ENCODE results near the gene LRRTM4. TPM values are rescaled to one million over a fixed set of nuclear protein-coding genes. Genes with fewer than 3 reads are reported as not detected.

Gene LRRTM4
- total RNA-seq, 1 experiment from 2014 or later: not detected

GRCh38 chr2:77086478-77086877 lies 435.7 kb downstream of the LRRTM4 start:
- peaks cover 49% of the 10 kb centered on the region for H3K27me3 Mint-ChIP-seq (ENCODE audit: insufficient read depth, unreplicated experiment)
- ChIA-PET POLR2A (no interaction called here), CTCF (no interaction called here)
- no peaks in the 10 kb centered on the region for H3K9me3 Mint-ChIP-seq (ENCODE audit: unreplicated experiment)
- H3K36me3 Mint-ChIP-seq (ENCODE audit: insufficient read depth, unreplicated experiment): no peaks in the 10 kb centered on the region
- H3K27ac Mint-ChIP-seq (ENCODE audit: low read depth, unreplicated experiment): no peak overlapping the region
- TF ChIP-seq CTCF (IDR thresholded peaks at IDR 0.05; ENCODE audit: unreplicated experiment): no peak
- intact Hi-C loops (cut with micrococcal nuclease): no loop called here
- DNase-seq (ENCODE audit: unreplicated experiment): no peak
- H3K4me1 Mint-ChIP-seq (ENCODE audit: insufficient read depth, unreplicated experiment): no peaks in the 10 kb centered on the region
- H3K4me3 Mint-ChIP-seq (ENCODE audit: unreplicated experiment): no peak overlapping the region
- BruUV-seq (replicated peaks): no TSS peak

GRCh38 chr2:77086051-77086450 lies 436.1 kb downstream of the LRRTM4 start:
- POLR2A ChIA-PET: no interaction called here
- Mint-ChIP-seq H3K4me1 (ENCODE audit: insufficient read depth, unreplicated experiment) (no peaks in the 10 kb centered on the region), H3K9me3 (ENCODE audit: unreplicated experiment) (no peaks in the 10 kb centered on the region), H3K36me3 (ENCODE audit: insufficient read depth, unreplicated experiment) (no peaks in the 10 kb centered on the region), H3K27ac (ENCODE audit: low read depth, unreplicated experiment) (no peak overlapping the region), H3K27me3 (ENCODE audit: insufficient read depth, unreplicated experiment) (peaks cover 49% of the 10 kb centered on the region), H3K4me3 (ENCODE audit: unreplicated experiment) (no peak overlapping the region)
- TF ChIP-seq CTCF (IDR thresholded peaks at IDR 0.05; ENCODE audit: unreplicated experiment): no peak
- CTCF ChIA-PET: no interaction called here
- BruUV-seq (replicated peaks): no TSS peak
- intact Hi-C loops (cut with micrococcal nuclease): no loop called here
- DNase-seq (ENCODE audit: unreplicated experiment): no peak

GRCh38 chr2:77085561-77085960 lies 436.6 kb downstream of the LRRTM4 start:
- no peak for DNase-seq (ENCODE audit: unreplicated experiment)
- BruUV-seq (replicated peaks): no TSS peak
- no peaks in the 10 kb centered on the region for H3K36me3 Mint-ChIP-seq (ENCODE audit: insufficient read depth, unreplicated experiment)

GRCh38 chr2:77081597-77081996 lies 440.6 kb downstream of the LRRTM4 start:
- H3K4me1 Mint-ChIP-seq (ENCODE audit: insufficient read depth, unreplicated experiment): no peaks in the 10 kb centered on the region
- H3K36me3 Mint-ChIP-seq (ENCODE audit: insufficient read depth, unreplicated experiment): no peaks in the 10 kb centered on the region
- ChIA-PET POLR2A (no interaction called here), CTCF (interaction anchor here (0.6 kb wide), 1 partner anchor 87 kb away, joined by 3 read pairs; no protein-coding TSS in a partner anchor)
- H3K4me3 Mint-ChIP-seq (ENCODE audit: unreplicated experiment): no peak overlapping the region
- TF ChIP-seq CTCF (IDR thresholded peaks at IDR 0.05; ENCODE audit: unreplicated experiment): no peak
- intact Hi-C loops (cut with micrococcal nuclease): no loop called here
- BruUV-seq (replicated peaks): no TSS peak
- no peak for DNase-seq (ENCODE audit: unreplicated experiment)
- peaks cover 29% of the 10 kb centered on the region for H3K27me3 Mint-ChIP-seq (ENCODE audit: insufficient read depth, unreplicated experiment)
- no peak overlapping the region for H3K27ac Mint-ChIP-seq (ENCODE audit: low read depth, unreplicated experiment)
- no peaks in the 10 kb centered on the region for H3K9me3 Mint-ChIP-seq (ENCODE audit: unreplicated experiment)

More at GRCh38 chr2:77085561-77085960, 436.6 kb downstream of the LRRTM4 start:
- ChIA-PET CTCF (no interaction called here), POLR2A (no interaction called here)
- Mint-ChIP-seq H3K27ac (ENCODE audit: low read depth, unreplicated experiment) (no peak overlapping the region), H3K27me3 (ENCODE audit: insufficient read depth, unreplicated experiment) (peaks cover 49% of the 10 kb centered on the region), H3K4me1 (ENCODE audit: insufficient read depth, unreplicated experiment) (no peaks in the 10 kb centered on the region), H3K9me3 (ENCODE audit: unreplicated experiment) (no peaks in the 10 kb centered on the region), H3K4me3 (ENCODE audit: unreplicated experiment) (no peak overlapping the region)
- intact Hi-C loops (cut with micrococcal nuclease): no loop called here
- no peak for TF ChIP-seq CTCF (IDR thresholded peaks at IDR 0.05; ENCODE audit: unreplicated experiment)
